Measurements from ENCODE around the gene TRAF6.

DNA sequence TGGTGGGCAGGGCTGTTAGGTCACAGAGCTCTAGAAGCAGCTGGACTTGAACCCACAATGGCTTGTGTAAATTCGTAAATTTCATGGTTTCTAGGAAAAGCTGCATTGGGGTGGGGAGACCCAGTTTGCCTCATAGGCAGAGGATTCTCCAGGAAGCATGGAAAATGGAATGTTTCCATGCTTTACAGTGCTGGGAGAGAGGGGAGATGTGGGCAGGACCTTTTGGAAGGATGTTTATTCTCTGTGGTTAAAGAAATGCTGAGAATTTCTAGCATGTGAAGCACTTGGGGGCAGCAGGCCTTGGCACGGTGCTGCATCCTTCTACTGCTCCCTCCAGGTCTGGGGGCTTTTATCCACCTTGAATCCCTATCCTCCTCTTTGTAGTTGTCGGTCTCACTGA, 46.3 kb downstream of the TRAF6 start:
- no peak for TF ChIP-seq POLR2A (IDR thresholded peaks at IDR 0.05)
- TF ChIP-seq, protein P1, sequence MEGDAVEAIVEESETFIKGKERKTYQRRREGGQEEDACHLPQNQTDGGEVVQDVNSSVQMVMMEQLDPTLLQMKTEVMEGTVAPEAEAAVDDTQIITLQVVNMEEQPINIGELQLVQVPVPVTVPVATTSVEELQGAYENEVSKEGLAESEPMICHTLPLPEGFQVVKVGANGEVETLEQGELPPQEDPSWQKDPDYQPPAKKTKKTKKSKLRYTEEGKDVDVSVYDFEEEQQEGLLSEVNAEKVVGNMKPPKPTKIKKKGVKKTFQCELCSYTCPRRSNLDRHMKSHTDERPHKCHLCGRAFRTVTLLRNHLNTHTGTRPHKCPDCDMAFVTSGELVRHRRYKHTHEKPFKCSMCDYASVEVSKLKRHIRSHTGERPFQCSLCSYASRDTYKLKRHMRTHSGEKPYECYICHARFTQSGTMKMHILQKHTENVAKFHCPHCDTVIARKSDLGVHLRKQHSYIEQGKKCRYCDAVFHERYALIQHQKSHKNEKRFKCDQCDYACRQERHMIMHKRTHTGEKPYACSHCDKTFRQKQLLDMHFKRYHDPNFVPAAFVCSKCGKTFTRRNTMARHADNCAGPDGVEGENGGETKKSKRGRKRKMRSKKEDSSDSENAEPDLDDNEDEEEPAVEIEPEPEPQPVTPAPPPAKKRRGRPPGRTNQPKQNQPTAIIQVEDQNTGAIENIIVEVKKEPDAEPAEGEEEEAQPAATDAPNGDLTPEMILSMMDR (IDR thresholded peaks at IDR 0.05): no peak

All from breast epithelium (tissue), 3 donors.